HL-60 (cell line): ENCODE measurements around the gene FARS2.

ENCODE experiments used
- POLR2AphosphoS5 ChIP-seq: IDR thresholded peaks from 2 replicates; pipeline ENCODE4 v1.6.1; 2012; ENCODE audit warnings: low read depth
- TF ChIP-seq, protein P1 (sequence below): IDR thresholded peaks from one replicate; pipeline ENCODE4 v1.5.1; 2011; ENCODE audit warnings: low read length, control low read depth, inconsistent platforms; ENCODE audit not compliant: insufficient read depth

DNA sequence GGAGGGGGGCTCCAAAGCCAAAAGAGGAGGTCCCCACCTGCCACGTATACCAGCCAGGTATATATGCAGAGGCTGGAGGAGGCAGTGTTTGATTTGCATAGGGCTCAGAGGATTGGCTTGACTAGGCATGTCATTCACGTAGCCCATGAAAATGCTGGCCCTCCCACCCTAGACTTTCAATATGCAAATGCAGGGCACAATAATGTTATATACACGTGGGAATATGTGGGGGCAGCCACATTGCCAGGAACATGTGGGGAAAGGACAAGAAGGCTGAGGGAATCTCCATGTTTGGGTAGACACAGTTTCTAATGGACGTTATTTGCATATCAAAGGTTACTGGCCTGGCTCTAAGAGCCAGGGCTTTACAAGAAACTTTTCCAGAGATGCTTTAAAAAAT is 301.8 kb downstream of the FARS2 start:
- TF ChIP-seq POLR2AphosphoS5: no peak
- TF ChIP-seq, protein P1, sequence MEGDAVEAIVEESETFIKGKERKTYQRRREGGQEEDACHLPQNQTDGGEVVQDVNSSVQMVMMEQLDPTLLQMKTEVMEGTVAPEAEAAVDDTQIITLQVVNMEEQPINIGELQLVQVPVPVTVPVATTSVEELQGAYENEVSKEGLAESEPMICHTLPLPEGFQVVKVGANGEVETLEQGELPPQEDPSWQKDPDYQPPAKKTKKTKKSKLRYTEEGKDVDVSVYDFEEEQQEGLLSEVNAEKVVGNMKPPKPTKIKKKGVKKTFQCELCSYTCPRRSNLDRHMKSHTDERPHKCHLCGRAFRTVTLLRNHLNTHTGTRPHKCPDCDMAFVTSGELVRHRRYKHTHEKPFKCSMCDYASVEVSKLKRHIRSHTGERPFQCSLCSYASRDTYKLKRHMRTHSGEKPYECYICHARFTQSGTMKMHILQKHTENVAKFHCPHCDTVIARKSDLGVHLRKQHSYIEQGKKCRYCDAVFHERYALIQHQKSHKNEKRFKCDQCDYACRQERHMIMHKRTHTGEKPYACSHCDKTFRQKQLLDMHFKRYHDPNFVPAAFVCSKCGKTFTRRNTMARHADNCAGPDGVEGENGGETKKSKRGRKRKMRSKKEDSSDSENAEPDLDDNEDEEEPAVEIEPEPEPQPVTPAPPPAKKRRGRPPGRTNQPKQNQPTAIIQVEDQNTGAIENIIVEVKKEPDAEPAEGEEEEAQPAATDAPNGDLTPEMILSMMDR: no peak
